DND-41 (cell line): Measurements from ENCODE around the gene RERG.

ENCODE experiments used
- CTCF ChIP-seq: IDR thresholded peaks from 2 replicates; pipeline ENCODE4 v1.5.1; 2012; ENCODE audit warnings: borderline replicate concordance, low read length, moderate library complexity, mild to moderate bottlenecking; ENCODE audit not compliant: poor library complexity, severe bottlenecking; ENCODE audit errors: extremely low read depth
- EZH2 ChIP-seq: IDR thresholded peaks from 3 replicates; pipeline ENCODE4 v1.6.1; 2012; ENCODE audit warnings: borderline replicate concordance, low read depth, mild to moderate bottlenecking, moderate library complexity, low read length, inconsistent platforms; ENCODE audit not compliant: severe bottlenecking

- TF ChIP-seq CTCF (no peak), EZH2 (no peak)
Observed at GRCh38 chr12:15234011-15234410, 12.8 kb upstream of the RERG start.
